Measurements from ENCODE around the gene CC2D1A.

DNA sequence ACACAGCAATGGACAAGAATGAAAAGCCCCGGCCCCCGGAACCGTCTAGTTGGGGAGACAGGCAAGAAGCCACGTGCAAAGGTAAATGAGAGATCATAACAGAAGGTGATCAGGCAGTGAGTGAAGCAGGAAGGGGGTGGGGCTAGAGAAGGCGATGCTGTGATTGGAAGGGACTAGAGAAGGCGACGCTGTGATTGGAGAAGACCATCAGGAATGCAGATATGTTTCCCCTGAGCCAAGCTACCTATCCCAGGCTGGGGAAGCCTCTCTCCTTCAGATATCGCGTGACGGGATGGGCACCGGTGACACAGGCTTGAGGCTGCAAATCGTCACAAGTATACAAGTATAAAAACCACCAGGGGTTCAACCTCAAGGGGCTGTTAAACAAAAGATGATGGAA is 68.1 kb downstream of the CC2D1A start:
- TF ChIP-seq POLR2A (IDR thresholded peaks at IDR 0.05; ENCODE audit: low read depth, low read length) (no peak), POLR2AphosphoS5 (IDR thresholded peaks at IDR 0.05; ENCODE audit: low read depth, low read length) (no peak), TAF1 (IDR thresholded peaks at IDR 0.05; ENCODE audit: borderline replicate concordance, low read depth, low read length) (no peak)

Measured in GM12892 (cell line).